ENCODE measurements around the gene TBL3. TPM values are rescaled to one million over a fixed set of nuclear protein-coding genes. Genes with fewer than 3 reads are reported as not detected.

The TBL3 gene
- total and polyA plus RNA-seq, 2 experiments from 2014 or later: 67.3 to 94.7 TPM

GRCh38 chr16:1991588-1991947, 19.7 kb downstream of the TBL3 start:
- Histone ChIP-seq H3K4me1 (ENCODE audit: low read depth) (no peaks in the 10 kb centered on the region), H3K27me3 (peaks cover 26% of the 10 kb centered on the region), H3K4me3 (peak overlapping the region; percentile 1), H3K27ac (no peak overlapping the region), H3K9me3 (ENCODE audit: low read depth) (no peaks in the 10 kb centered on the region), H3K36me3 (no peaks in the 10 kb centered on the region)
- no peak for TF ChIP-seq CTCF (IDR thresholded peaks at IDR 0.05; ENCODE audit: low read depth, low read length)
- no peak for DNase-seq (ENCODE audit: low read depth in 1 of 2, low spot score in 1 of 2)

- Histone ChIP-seq H3K36me3 (no peaks in the 10 kb centered on the region), H3K27ac (no peak overlapping the region), H3K27me3 (peaks cover 26% of the 10 kb centered on the region)
Observed at GRCh38 chr16:1991948-1992703, 20.3 kb downstream of the TBL3 start.

GRCh38 chr16:1992704-1993317, 21.0 kb downstream of the TBL3 start:
- Histone ChIP-seq H3K36me3 (peaks cover 2% of the 10 kb centered on the region), H3K27me3 (peaks cover 26% of the 10 kb centered on the region), H3K4me3 (no peak overlapping the region), H3K4me1 (ENCODE audit: low read depth) (no peaks in the 10 kb centered on the region), H3K9me3 (ENCODE audit: low read depth) (no peaks in the 10 kb centered on the region), H3K27ac (no peak overlapping the region)
- no peak for DNase-seq (ENCODE audit: low read depth in 1 of 2, low spot score in 1 of 2)
- TF ChIP-seq CTCF (IDR thresholded peaks at IDR 0.05; ENCODE audit: low read depth, low read length): no peak

More at GRCh38 chr16:1991948-1992703, 20.3 kb downstream of the TBL3 start:
- DNase-seq (ENCODE audit: low read depth in 1 of 2, low spot score in 1 of 2): peak; percentile 93 to 95
- Histone ChIP-seq H3K9me3 (ENCODE audit: low read depth) (no peaks in the 10 kb centered on the region), H3K4me1 (ENCODE audit: low read depth) (no peaks in the 10 kb centered on the region), H3K4me3 (peak overlapping the region; percentile 1)
- no peak for TF ChIP-seq CTCF (IDR thresholded peaks at IDR 0.05; ENCODE audit: low read depth, low read length)

- no peak for TF ChIP-seq CTCF (IDR thresholded peaks at IDR 0.05; ENCODE audit: low read depth, low read length)
- Histone ChIP-seq H3K4me3 (no peak overlapping the region), H3K36me3 (peaks cover 8% of the 10 kb centered on the region), H3K27me3 (peaks cover 23% of the 10 kb centered on the region), H3K27ac (no peak overlapping the region), H3K4me1 (ENCODE audit: low read depth) (no peaks in the 10 kb centered on the region), H3K9me3 (ENCODE audit: low read depth) (no peaks in the 10 kb centered on the region)
- peak in 1 of 2 donors; percentile 11 for DNase-seq (ENCODE audit: low read depth in 1 of 2, low spot score in 1 of 2)
Observed at GRCh38 chr16:1993731-1994131, 21.9 kb downstream of the TBL3 start.

GRCh38 chr16:1997494-1998359, 25.9 kb downstream of the TBL3 start:
- H3K36me3 ChIP-seq: peaks cover 36% of the 10 kb centered on the region
- H3K4me1 ChIP-seq (ENCODE audit: low read depth): no peaks in the 10 kb centered on the region
- no peaks in the 10 kb centered on the region for H3K9me3 ChIP-seq (ENCODE audit: low read depth)
- H3K27ac ChIP-seq: no peak overlapping the region
- no peak overlapping the region for H3K4me3 ChIP-seq
- no peaks in the 10 kb centered on the region for H3K27me3 ChIP-seq
- no peak for DNase-seq (ENCODE audit: low read depth in 1 of 2, low spot score in 1 of 2)
- no peak for TF ChIP-seq CTCF (IDR thresholded peaks at IDR 0.05; ENCODE audit: low read depth, low read length)

Data from cardiac muscle cell (in vitro differentiated cells and primary cell).